Vagina (tissue), 2 donors: ENCODE measurements around the gene C3orf22.

Source experiments
- CTCF ChIP-seq, 3 experiments: fragments of 450-650 bp in 2 of 3; fragments of 200-600 bp in 1 of 3; sonication (generic) in 1 of 3; IDR thresholded peaks; one replicate each; pipeline ENCODE4 v1.5.1; 2017 to 2019; ENCODE audit warnings: antibody characterized with exemption in 3 of 3, mild to moderate bottlenecking in 2 of 3, moderate library complexity in 2 of 3
- POLR2AphosphoS5 ChIP-seq, 2 donors: sonication (generic); formaldehyde crosslinking; IDR thresholded peaks; one replicate each; pipeline ENCODE4 v1.9.0; 2017; ENCODE audit warnings: antibody characterized with exemption in 2 of 2, mild to moderate bottlenecking in 2 of 2, low read depth in 1 of 2; ENCODE audit not compliant: insufficient read depth in 1 of 2

- TF ChIP-seq CTCF (IDR thresholded peaks at IDR 0.05), result no peak
- no peak for TF ChIP-seq POLR2AphosphoS5 (IDR thresholded peaks at IDR 0.05; ENCODE audit: insufficient read depth in 1 of 2, low read depth in 1 of 2)
These were observed 11.0 kb downstream of the C3orf22 start for GRCh38 chr3:126547721-126548120.
